Dermis microvascular lymphatic vessel endothelial cell (primary cell): Measurements from ENCODE around the gene GPN3. TPM values are rescaled to one million over a fixed set of nuclear protein-coding genes. Genes with fewer than 3 reads are reported as not detected.
"Not testable (repeated sequence)": the region's sequence is repeated elsewhere in the genome, so short reads cannot be mapped to it uniquely, and the experiment has no call there.

Experiments
- DNase-seq, 2 donors: peaks; one replicate each; pipeline versions ENCODE4 v3.0.0 to v3.0.0-alpha.2; 2010; ENCODE audit warnings: low read depth in 2 of 2
- total RNA-seq: library from RNA; depleted of rRNA; stranded (reverse); fragments of >200 nt; gene quantifications from 2 replicates; pipeline ENCODE4 v1.2.1, GENCODE V29; 2014

Gene GPN3
- total RNA-seq, 1 donor from 2014 or later, result 16.8 TPM

- no peak for DNase-seq
Observed at GRCh38 chr12:110444455-110444854, 23.6 kb downstream of the GPN3 start.

GRCh38 chr12:110436231-110436630, 31.8 kb downstream of the GPN3 start:
- DNase-seq, result peak in 1 of 2 donors; percentile 45

- DNase-seq, result no peak
Observed at GRCh38 chr12:110431957-110432587, 36.0 kb downstream of the GPN3 start.

- DNase-seq, result not testable (repeated sequence)
Observed at GRCh38 chr12:110429676-110430075, 38.4 kb downstream of the GPN3 start.

- no peak for DNase-seq
Observed at GRCh38 chr12:110426406-110426805, 41.7 kb downstream of the GPN3 start.

GRCh38 chr12:110424237-110424636, 43.8 kb downstream of the GPN3 start:
- no peak for DNase-seq

GRCh38 chr12:110421701-110422100, 46.4 kb downstream of the GPN3 start:
- DNase-seq, result no peak

GRCh38 chr12:110421159-110421661, 46.8 kb downstream of the GPN3 start:
- no peak for DNase-seq

GRCh38 chr12:110420644-110421043, 47.4 kb downstream of the GPN3 start:
- DNase-seq, result not testable (repeated sequence)

- DNase-seq, result not testable (repeated sequence)
Observed at GRCh38 chr12:110417113-110417512, 50.9 kb downstream of the GPN3 start.

GRCh38 chr12:110410086-110410485, 58.0 kb downstream of the GPN3 start:
- DNase-seq, result not testable (repeated sequence)

- DNase-seq, result not testable (repeated sequence)
Observed at GRCh38 chr12:110405126-110405662, 62.9 kb downstream of the GPN3 start.

GRCh38 chr12:110403976-110404682, 63.9 kb downstream of the GPN3 start:
- DNase-seq, result peak; percentile 36 to 67

- DNase-seq, result peak; percentile 85 to 94
Observed at GRCh38 chr12:110403146-110403975, 64.7 kb downstream of the GPN3 start, which contains the start of gene ANAPC7. Gene ANAPC7 (minus strand): TSS chr12:110403708. CDS start chr12:110403627, 81 bp downstream.

Other genes starting within 250 kb of the GPN3 start
- gene ATP2A2, start 187.0 kb downstream of the GPN3 start, total RNA-seq, result 87.9 and 109 TPM in 2 replicates
- 31.5 and 36.5 TPM in 2 replicates for gene ANAPC7, start 64.5 kb downstream of the GPN3 start, total RNA-seq
- 217 and 241 TPM in 2 replicates for gene ARPC3, start 17.9 kb downstream of the GPN3 start, total RNA-seq
- 7.6 and 9.9 TPM in 2 replicates for gene FAM216A, start 588 bp upstream of the GPN3 start, total RNA-seq
- 66.0 and 70.1 TPM in 2 replicates for gene VPS29, start 33.9 kb upstream of the GPN3 start, total RNA-seq
- gene RAD9B, start 34.1 kb upstream of the GPN3 start, total RNA-seq, result 0.25 and 0.26 TPM in 2 replicates
- gene PPTC7, start 115.1 kb upstream of the GPN3 start, total RNA-seq, result 6.0 and 9.5 TPM in 2 replicates
- 7.6 and 11.0 TPM in 2 replicates for gene TCTN1, start 145.9 kb upstream of the GPN3 start, total RNA-seq
- gene HVCN1, start 220.9 kb upstream of the GPN3 start, total RNA-seq, result 2.6 and 3.9 TPM in 2 replicates